ENCODE measurements around the gene MRPL3. TPM values are rescaled to one million over a fixed set of nuclear protein-coding genes. Genes with fewer than 3 reads are reported as not detected.

Gene MRPL3
- total RNA-seq, 2 experiments from 2014 or later = 168 TPM

GRCh38 chr3:131457220-131457619 is 45.6 kb downstream of the MRPL3 start:
- intact Hi-C loops (cut with micrococcal nuclease) = no loop called here
- Mint-ChIP-seq H3K27me3 (no peaks in the 10 kb centered on the region), H3K4me1 (ENCODE audit: low read depth) (no peaks in the 10 kb centered on the region), H3K36me3 (ENCODE audit: low read depth) (peaks cover 31% of the 10 kb centered on the region), H3K4me3 (no peak overlapping the region), H3K9me3 (no peaks in the 10 kb centered on the region), H3K27ac (no peak overlapping the region)
- no peak for TF ChIP-seq CTCF (IDR thresholded peaks at IDR 0.05)
- ATAC-seq = no peak
- no peak for DNase-seq
- ChIA-PET POLR2A (no interaction called here), CTCF (interaction anchor here (0.7 kb wide), 1 partner anchor 18 kb away, joined by 3 read pairs; no protein-coding TSS in a partner anchor)

GRCh38 chr3:131454501-131454900 is 48.3 kb downstream of the MRPL3 start:
- CTCF ChIA-PET = interaction anchor here (1.6 kb wide), 1 partner anchor 12 kb away, joined by 3 read pairs; no protein-coding TSS in a partner anchor
- no peaks in the 10 kb centered on the region for H3K27me3 Mint-ChIP-seq

GRCh38 chr3:131453533-131453932 is 49.2 kb downstream of the MRPL3 start:
- Mint-ChIP-seq H3K27me3 (no peaks in the 10 kb centered on the region), H3K4me1 (ENCODE audit: low read depth) (no peaks in the 10 kb centered on the region), H3K36me3 (ENCODE audit: low read depth) (peaks cover 10% of the 10 kb centered on the region), H3K27ac (no peak overlapping the region), H3K9me3 (peaks cover 7% of the 10 kb centered on the region), H3K4me3 (no peak overlapping the region)
- TF ChIP-seq CTCF (IDR thresholded peaks at IDR 0.05) = no peak
- intact Hi-C loops (cut with micrococcal nuclease) = no loop called here
- ChIA-PET CTCF (interaction anchor here (1.2 kb wide), 1 partner anchor 9 kb away, joined by 3 read pairs; no protein-coding TSS in a partner anchor), POLR2A (no interaction called here)
- DNase-seq (no peak), ATAC-seq (no peak)

More at GRCh38 chr3:131454501-131454900, 48.3 kb downstream of the MRPL3 start:
- intact Hi-C loops (cut with micrococcal nuclease) = no loop called here
- TF ChIP-seq CTCF (IDR thresholded peaks at IDR 0.05) = no peak
- H3K4me3 Mint-ChIP-seq = no peak overlapping the region
- peaks cover 16% of the 10 kb centered on the region for H3K36me3 Mint-ChIP-seq (ENCODE audit: low read depth)
- H3K27ac Mint-ChIP-seq = no peak overlapping the region
- no peak for DNase-seq
- ATAC-seq = no peak
- POLR2A ChIA-PET = no interaction called here
- H3K4me1 Mint-ChIP-seq (ENCODE audit: low read depth) = no peaks in the 10 kb centered on the region
- no peaks in the 10 kb centered on the region for H3K9me3 Mint-ChIP-seq

- intact Hi-C loops (cut with micrococcal nuclease) = no loop called here
- no peak for DNase-seq
- ChIA-PET POLR2A (no interaction called here), CTCF (interaction anchor here (0.6 kb wide), 1 partner anchor 1058 kb away, joined by 3 read pairs; no protein-coding TSS in a partner anchor)
- no peak for ATAC-seq
- TF ChIP-seq CTCF (IDR thresholded peaks at IDR 0.05) = no peak
- no peaks in the 10 kb centered on the region for H3K4me1 Mint-ChIP-seq (ENCODE audit: low read depth)
- H3K27ac Mint-ChIP-seq = no peak overlapping the region
- peaks cover 1% of the 10 kb centered on the region for H3K27me3 Mint-ChIP-seq
- H3K4me3 Mint-ChIP-seq = no peak overlapping the region
- peaks cover 2% of the 10 kb centered on the region for H3K36me3 Mint-ChIP-seq (ENCODE audit: low read depth)
- H3K9me3 Mint-ChIP-seq = peaks cover 15% of the 10 kb centered on the region
These were observed 55.4 kb downstream of the MRPL3 start for GRCh38 chr3:131447349-131447748.

GRCh38 chr3:131444180-131444579 is 58.6 kb downstream of the MRPL3 start:
- Mint-ChIP-seq H3K9me3 (peaks cover 13% of the 10 kb centered on the region), H3K27me3 (peaks cover 1% of the 10 kb centered on the region), H3K36me3 (ENCODE audit: low read depth) (peaks cover 2% of the 10 kb centered on the region), H3K27ac (no peak overlapping the region), H3K4me1 (ENCODE audit: low read depth) (no peaks in the 10 kb centered on the region), H3K4me3 (no peak overlapping the region)
- TF ChIP-seq CTCF (IDR thresholded peaks at IDR 0.05) = no peak
- ATAC-seq (no peak), DNase-seq (no peak)
- intact Hi-C loops (cut with micrococcal nuclease) = no loop called here
- CTCF ChIA-PET = interaction anchor here (1.3 kb wide), 1 partner anchor 9 kb away, joined by 3 read pairs; no protein-coding TSS in a partner anchor
- POLR2A ChIA-PET = no interaction called here
